HTERT RPE-1 (cell line): Measurements from ENCODE around the gene CCDC142.
"Not testable (repeated sequence)": the region's sequence is repeated elsewhere in the genome, so short reads cannot be mapped to it uniquely, and the experiment has no call there.

Experiments
- in situ Hi-C: fragments of 300-500 bp; cut with MboI; formaldehyde crosslinking; loops from 4 replicates; pipeline ENCODE4 v1.14.3; 2020; ENCODE audit warnings: low sequenced_read_pairs

Gene CCDC142

GRCh38 chr2:74471332-74472065 is 11.3 kb downstream of the CCDC142 start:
- in situ Hi-C loops: no loop called here

- in situ Hi-C loops: not testable (repeated sequence)
Observed at GRCh38 chr2:74470742-74471141, 12.1 kb downstream of the CCDC142 start.

GRCh38 chr2:74464406-74464805 is 18.4 kb downstream of the CCDC142 start:
- in situ Hi-C loops: no loop called here

GRCh38 chr2:74462786-74463105 is 20.1 kb downstream of the CCDC142 start:
- in situ Hi-C loops: no loop called here

GRCh38 chr2:74462054-74462785 is 20.6 kb downstream of the CCDC142 start:
- in situ Hi-C loops: no loop called here

GRCh38 chr2:74461187-74462053 is 21.4 kb downstream of the CCDC142 start:
- in situ Hi-C loops: no loop called here

- in situ Hi-C loops: not testable (repeated sequence)
Observed at GRCh38 chr2:74460187-74460586, 22.6 kb downstream of the CCDC142 start.

- in situ Hi-C loops: not testable (repeated sequence)
Observed at GRCh38 chr2:74459503-74460118, 23.2 kb downstream of the CCDC142 start.

- in situ Hi-C loops: no loop called here
Observed at GRCh38 chr2:74458938-74459363, 23.8 kb downstream of the CCDC142 start.

GRCh38 chr2:74458132-74458937 is 24.5 kb downstream of the CCDC142 start, which contains the start of gene WBP1:
Gene WBP1, plus strand, starts transcription at chr2:74458438. Its CDS starts 165 bp downstream, at chr2:74458603.
- in situ Hi-C loops: no loop called here

- in situ Hi-C loops: no loop called here
Observed at GRCh38 chr2:74457549-74458131, 25.2 kb downstream of the CCDC142 start.

- in situ Hi-C loops: no loop called here
Observed at GRCh38 chr2:74457129-74457548, 25.7 kb downstream of the CCDC142 start.

GRCh38 chr2:74454654-74455511 is 27.9 kb downstream of the CCDC142 start, which contains the start of gene INO80B:
Gene INO80B, plus strand, starts transcription at chr2:74455087. Its CDS starts 30 bp downstream, at chr2:74455117.
- in situ Hi-C loops: no loop called here

GRCh38 chr2:74450570-74451190 is 32.1 kb downstream of the CCDC142 start:
- in situ Hi-C loops: no loop called here

- in situ Hi-C loops: no loop called here
Observed at GRCh38 chr2:74448771-74449170, 34.0 kb downstream of the CCDC142 start.

GRCh38 chr2:74447230-74447999 is 35.4 kb downstream of the CCDC142 start:
- in situ Hi-C loops: no loop called here

GRCh38 chr2:74444498-74445318 is 38.1 kb downstream of the CCDC142 start:
- in situ Hi-C loops: no loop called here
